Measurements from ENCODE around the gene CD300LD.

DNA sequence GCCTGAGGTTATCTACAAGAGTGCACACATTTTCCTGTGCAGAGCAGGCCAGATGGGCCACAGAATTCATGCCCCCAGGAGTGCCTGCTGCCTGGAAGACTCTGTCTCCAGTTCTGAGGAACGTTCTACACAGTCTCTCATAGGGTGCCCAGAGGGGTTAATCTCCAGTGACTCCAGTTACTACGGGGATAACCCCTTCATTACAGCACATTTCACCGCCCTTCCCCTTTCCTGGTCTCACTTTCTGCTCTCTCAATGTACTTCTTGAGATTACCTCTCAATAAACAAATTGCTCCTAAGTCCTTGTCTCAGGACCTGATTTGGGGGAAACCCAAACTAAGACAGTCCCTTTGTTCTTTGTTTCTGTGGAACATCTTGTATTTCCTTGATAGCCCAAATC lies 30.5 kb downstream of the CD300LD start:
- TF ChIP-seq, protein P1, sequence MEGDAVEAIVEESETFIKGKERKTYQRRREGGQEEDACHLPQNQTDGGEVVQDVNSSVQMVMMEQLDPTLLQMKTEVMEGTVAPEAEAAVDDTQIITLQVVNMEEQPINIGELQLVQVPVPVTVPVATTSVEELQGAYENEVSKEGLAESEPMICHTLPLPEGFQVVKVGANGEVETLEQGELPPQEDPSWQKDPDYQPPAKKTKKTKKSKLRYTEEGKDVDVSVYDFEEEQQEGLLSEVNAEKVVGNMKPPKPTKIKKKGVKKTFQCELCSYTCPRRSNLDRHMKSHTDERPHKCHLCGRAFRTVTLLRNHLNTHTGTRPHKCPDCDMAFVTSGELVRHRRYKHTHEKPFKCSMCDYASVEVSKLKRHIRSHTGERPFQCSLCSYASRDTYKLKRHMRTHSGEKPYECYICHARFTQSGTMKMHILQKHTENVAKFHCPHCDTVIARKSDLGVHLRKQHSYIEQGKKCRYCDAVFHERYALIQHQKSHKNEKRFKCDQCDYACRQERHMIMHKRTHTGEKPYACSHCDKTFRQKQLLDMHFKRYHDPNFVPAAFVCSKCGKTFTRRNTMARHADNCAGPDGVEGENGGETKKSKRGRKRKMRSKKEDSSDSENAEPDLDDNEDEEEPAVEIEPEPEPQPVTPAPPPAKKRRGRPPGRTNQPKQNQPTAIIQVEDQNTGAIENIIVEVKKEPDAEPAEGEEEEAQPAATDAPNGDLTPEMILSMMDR (IDR thresholded peaks at IDR 0.05), result no peak
- TF ChIP-seq POLR2A (IDR thresholded peaks at IDR 0.05), result no peak
